Lower leg skin (tissue), 4 donors: Measurements from ENCODE around the gene UBTD1. TPM values are rescaled to one million over a fixed set of nuclear protein-coding genes. Genes with fewer than 3 reads are reported as not detected.

Source experiments
- DNase-seq, 2 donors: peaks; one replicate each; pipeline ENCODE4 v3.0.0-alpha.2; 2019; ENCODE audit warnings: low spot score in 2 of 2
- H3K4me3 ChIP-seq: fragments of 200-600 bp; sonication (generic); 2 replicates; pipeline ENCODE4 v1.5.1; 2017; ENCODE audit warnings: mild to moderate bottlenecking, low read depth; ENCODE audit not compliant: poor library complexity, severe bottlenecking
- CTCF ChIP-seq, 3 donors: fragments of 450-650 bp; IDR thresholded peaks; one replicate each; pipeline ENCODE4 v1.5.1; 2016; ENCODE audit warnings: antibody characterized with exemption in 3 of 3, mild to moderate bottlenecking in 3 of 3, moderate library complexity in 2 of 3
- POLR2A ChIP-seq, 2 donors: fragments of 450-650 bp; IDR thresholded peaks; one replicate each; pipeline ENCODE4 v1.6.1; 2016 to 2017; ENCODE audit warnings: antibody characterized with exemption in 2 of 2, mild to moderate bottlenecking in 1 of 2, moderate library complexity in 1 of 2
- WGBS, 2 donors: methylation state at CpG; one replicate each; pipeline ENCODE4 v1.1.5; 2018; 5-methylcytosine and 5-hydroxymethylcytosine counted together
- intact Hi-C: fragments of 100-400 bp; cut with DNase I; formaldehyde crosslinking; loops from one replicate; pipeline ENCODE4 v1.15.0; 2023; ENCODE audit warnings: low total_unique reads
- total RNA-seq, 4 donors: library from RNA; depleted of rRNA; stranded (reverse); fragments of >200 nt; gene quantifications; one replicate each; pipeline ENCODE4 v1.1.0, GENCODE V29; 2016

UBTD1 gene
- total RNA-seq, 4 donors from 2014 or later, result 42.7 to 60.6 (median 59.6) TPM

GRCh38 chr10:97542169-97543024, 43.7 kb downstream of the UBTD1 start:
- intact Hi-C loops, result no loop called here
- DNase-seq, result peak; percentile 83 to 93
- TF ChIP-seq CTCF (IDR thresholded peaks at IDR 0.05) (no peak), POLR2A (IDR thresholded peaks at IDR 0.05) (no peak)
- 13 to 25% methylated on average over 7 to 9 of the region's 9 CpGs for WGBS, 2 donors
- H3K4me3 ChIP-seq, result no peak overlapping the region

- WGBS, 2 donors, result 12 to 13% methylated on average over 10 of the region's 10 CpGs
- DNase-seq, result peak; percentile 91 to 96
- H3K4me3 ChIP-seq, result no peak overlapping the region
- TF ChIP-seq CTCF (IDR thresholded peaks at IDR 0.05) (no peak), POLR2A (IDR thresholded peaks at IDR 0.05) (no peak)
- intact Hi-C loops, result no loop called here
Observed at GRCh38 chr10:97543025-97543546, 44.4 kb downstream of the UBTD1 start.

- no peak overlapping the region for H3K4me3 ChIP-seq
- intact Hi-C loops, result no loop called here
- WGBS, 2 donors, result 82 to 93% methylated on average over 16 to 18 of the region's 18 CpGs
- no peak for TF ChIP-seq POLR2A (IDR thresholded peaks at IDR 0.05)
- no peak for TF ChIP-seq CTCF (IDR thresholded peaks at IDR 0.05)
- DNase-seq, result no peak
Observed at GRCh38 chr10:97546456-97547270, 47.9 kb downstream of the UBTD1 start.

- intact Hi-C loops, result no loop called here
- TF ChIP-seq CTCF (IDR thresholded peaks at IDR 0.05) (no peak), POLR2A (IDR thresholded peaks at IDR 0.05) (no peak)
- WGBS, 2 donors, result 74 to 87% methylated on average over 4 of the region's 4 CpGs
- DNase-seq, result no peak
- no peak overlapping the region for H3K4me3 ChIP-seq
Observed at GRCh38 chr10:97547271-97547600, 48.5 kb downstream of the UBTD1 start.

GRCh38 chr10:97547962-97548361, 49.2 kb downstream of the UBTD1 start:
- intact Hi-C loops, result no loop called here
- TF ChIP-seq CTCF (IDR thresholded peaks at IDR 0.05), result no peak
- TF ChIP-seq POLR2A (IDR thresholded peaks at IDR 0.05), result no peak
- 60 to 63% methylated on average over 4 of the region's 4 CpGs for WGBS, 2 donors
- no peak for DNase-seq
- no peak overlapping the region for H3K4me3 ChIP-seq
